ENCODE data around the gene RNF224. TPM values are rescaled to one million over a fixed set of nuclear protein-coding genes. Genes with fewer than 3 reads are reported as not detected.

RNF224 gene
- total and polyA plus RNA-seq, 4 donors, result 0.06 to 2.2 (median 1.3) TPM; not detected in 1

- no peak overlapping the region for H3K27ac ChIP-seq (ENCODE audit: low read depth, low read length)
- peaks cover 63% of the 10 kb centered on the region for H3K4me1 ChIP-seq (ENCODE audit: control insufficient read depth, insufficient read depth, low read length)
- H3K9me3 ChIP-seq (ENCODE audit: control insufficient read depth, insufficient read depth, low read length), result no peaks in the 10 kb centered on the region
- 86% methylated on average over 2 of the region's 3 CpGs for WGBS (ENCODE audit: insufficient coverage)
- no peak overlapping the region for H3K4me3 ChIP-seq (ENCODE audit: low read depth, low read length)
- no peaks in the 10 kb centered on the region for H3K27me3 ChIP-seq (ENCODE audit: control insufficient read depth, insufficient read depth, low read length)
- no peak for DNase-seq (ENCODE audit: low read depth in 4 of 6, low spot score in 6 of 6)
- peaks cover 92% of the 10 kb centered on the region for H3K36me3 ChIP-seq (ENCODE audit: control insufficient read depth, insufficient read depth, low read length)
These were observed 36.1 kb upstream of the RNF224 start for GRCh38 chr9:137191245-137191644.

- Histone ChIP-seq H3K27me3 (ENCODE audit: control insufficient read depth, insufficient read depth, low read length) (no peaks in the 10 kb centered on the region), H3K36me3 (ENCODE audit: control insufficient read depth, insufficient read depth, low read length) (peaks cover 92% of the 10 kb centered on the region), H3K9me3 (ENCODE audit: control insufficient read depth, insufficient read depth, low read length) (no peaks in the 10 kb centered on the region), H3K27ac (ENCODE audit: low read depth, low read length) (no peak overlapping the region), H3K4me3 (ENCODE audit: low read depth, low read length) (no peak overlapping the region), H3K4me1 (ENCODE audit: control insufficient read depth, insufficient read depth, low read length) (peaks cover 62% of the 10 kb centered on the region)
- WGBS (ENCODE audit: insufficient coverage), result 85% methylated on average over 19 of the region's 22 CpGs
- no peak for DNase-seq (ENCODE audit: low read depth in 4 of 6, low spot score in 6 of 6)
These were observed 35.4 kb upstream of the RNF224 start for GRCh38 chr9:137191691-137192447.

- H3K4me1 ChIP-seq (ENCODE audit: control insufficient read depth, insufficient read depth, low read length), result peaks cover 58% of the 10 kb centered on the region
- no peak overlapping the region for H3K4me3 ChIP-seq (ENCODE audit: low read depth, low read length)
- no peaks in the 10 kb centered on the region for H3K27me3 ChIP-seq (ENCODE audit: control insufficient read depth, insufficient read depth, low read length)
- H3K27ac ChIP-seq (ENCODE audit: low read depth, low read length), result no peak overlapping the region
- 82% methylated on average over 8 of the region's 10 CpGs for WGBS (ENCODE audit: insufficient coverage)
- no peak for DNase-seq (ENCODE audit: low read depth in 4 of 6, low spot score in 6 of 6)
- H3K9me3 ChIP-seq (ENCODE audit: control insufficient read depth, insufficient read depth, low read length), result no peaks in the 10 kb centered on the region
- peaks cover 91% of the 10 kb centered on the region for H3K36me3 ChIP-seq (ENCODE audit: control insufficient read depth, insufficient read depth, low read length)
These were observed 34.9 kb upstream of the RNF224 start for GRCh38 chr9:137192448-137192780.

GRCh38 chr9:137192859-137193258 is 34.4 kb upstream of the RNF224 start:
- Histone ChIP-seq H3K27ac (ENCODE audit: low read depth, low read length) (no peak overlapping the region), H3K4me1 (ENCODE audit: control insufficient read depth, insufficient read depth, low read length) (peaks cover 58% of the 10 kb centered on the region), H3K27me3 (ENCODE audit: control insufficient read depth, insufficient read depth, low read length) (no peaks in the 10 kb centered on the region), H3K4me3 (ENCODE audit: low read depth, low read length) (no peak overlapping the region), H3K36me3 (ENCODE audit: control insufficient read depth, insufficient read depth, low read length) (peaks cover 91% of the 10 kb centered on the region), H3K9me3 (ENCODE audit: control insufficient read depth, insufficient read depth, low read length) (no peaks in the 10 kb centered on the region)
- DNase-seq (ENCODE audit: low read depth in 4 of 6, low spot score in 6 of 6), result no peak
- 84% methylated on average over 2 of the region's 2 CpGs for WGBS (ENCODE audit: insufficient coverage)

- no peak overlapping the region for H3K27ac ChIP-seq (ENCODE audit: low read depth, low read length)
- no peak overlapping the region for H3K4me3 ChIP-seq (ENCODE audit: low read depth, low read length)
- WGBS (ENCODE audit: insufficient coverage), result 87% methylated on average over 14 of the region's 14 CpGs
- no peaks in the 10 kb centered on the region for H3K27me3 ChIP-seq (ENCODE audit: control insufficient read depth, insufficient read depth, low read length)
- H3K4me1 ChIP-seq (ENCODE audit: control insufficient read depth, insufficient read depth, low read length), result peaks cover 64% of the 10 kb centered on the region
- peaks cover 97% of the 10 kb centered on the region for H3K36me3 ChIP-seq (ENCODE audit: control insufficient read depth, insufficient read depth, low read length)
- H3K9me3 ChIP-seq (ENCODE audit: control insufficient read depth, insufficient read depth, low read length), result no peaks in the 10 kb centered on the region
- no peak for DNase-seq (ENCODE audit: low read depth in 4 of 6, low spot score in 6 of 6)
These were observed 33.5 kb upstream of the RNF224 start for GRCh38 chr9:137193771-137194170.

GRCh38 chr9:137194388-137194787 is 32.9 kb upstream of the RNF224 start:
- WGBS (ENCODE audit: insufficient coverage), result 68% methylated on average over 16 of the region's 16 CpGs
- peaks cover 98% of the 10 kb centered on the region for H3K36me3 ChIP-seq (ENCODE audit: control insufficient read depth, insufficient read depth, low read length)
- H3K27me3 ChIP-seq (ENCODE audit: control insufficient read depth, insufficient read depth, low read length), result no peaks in the 10 kb centered on the region
- H3K4me3 ChIP-seq (ENCODE audit: low read depth, low read length), result no peak overlapping the region
- H3K4me1 ChIP-seq (ENCODE audit: control insufficient read depth, insufficient read depth, low read length), result peaks cover 64% of the 10 kb centered on the region
- DNase-seq (ENCODE audit: low read depth in 4 of 6, low spot score in 6 of 6), result peak in 1 of 6 donors; percentile 29
- H3K9me3 ChIP-seq (ENCODE audit: control insufficient read depth, insufficient read depth, low read length), result no peaks in the 10 kb centered on the region
- H3K27ac ChIP-seq (ENCODE audit: low read depth, low read length), result no peak overlapping the region

- Histone ChIP-seq H3K4me1 (ENCODE audit: control insufficient read depth, insufficient read depth, low read length) (peaks cover 63% of the 10 kb centered on the region), H3K4me3 (ENCODE audit: low read depth, low read length) (no peak overlapping the region), H3K27me3 (ENCODE audit: control insufficient read depth, insufficient read depth, low read length) (no peaks in the 10 kb centered on the region), H3K27ac (ENCODE audit: low read depth, low read length) (no peak overlapping the region), H3K36me3 (ENCODE audit: control insufficient read depth, insufficient read depth, low read length) (peaks cover 94% of the 10 kb centered on the region), H3K9me3 (ENCODE audit: control insufficient read depth, insufficient read depth, low read length) (no peaks in the 10 kb centered on the region)
- DNase-seq (ENCODE audit: low read depth in 4 of 6, low spot score in 6 of 6), result no peak
- 80% methylated on average over 10 of the region's 10 CpGs for WGBS (ENCODE audit: insufficient coverage)
These were observed 32.4 kb upstream of the RNF224 start for GRCh38 chr9:137194909-137195308.

- Histone ChIP-seq H3K4me3 (ENCODE audit: low read depth, low read length) (no peak overlapping the region), H3K4me1 (ENCODE audit: control insufficient read depth, insufficient read depth, low read length) (peaks cover 55% of the 10 kb centered on the region), H3K27ac (ENCODE audit: low read depth, low read length) (no peak overlapping the region)
These were observed 31.6 kb upstream of the RNF224 start for GRCh38 chr9:137195525-137196220.

GRCh38 chr9:137198051-137198901 is 29.0 kb upstream of the RNF224 start:
- no peak for DNase-seq (ENCODE audit: low read depth in 4 of 6, low spot score in 6 of 6)
- no peak overlapping the region for H3K4me3 ChIP-seq (ENCODE audit: low read depth, low read length)
- H3K27ac ChIP-seq (ENCODE audit: low read depth, low read length), result no peak overlapping the region
- H3K27me3 ChIP-seq (ENCODE audit: control insufficient read depth, insufficient read depth, low read length), result no peaks in the 10 kb centered on the region
- no peaks in the 10 kb centered on the region for H3K9me3 ChIP-seq (ENCODE audit: control insufficient read depth, insufficient read depth, low read length)
- peaks cover 66% of the 10 kb centered on the region for H3K36me3 ChIP-seq (ENCODE audit: control insufficient read depth, insufficient read depth, low read length)
- peaks cover 57% of the 10 kb centered on the region for H3K4me1 ChIP-seq (ENCODE audit: control insufficient read depth, insufficient read depth, low read length)
- 83% methylated on average over 19 of the region's 19 CpGs for WGBS (ENCODE audit: insufficient coverage)

More at GRCh38 chr9:137195525-137196220, 31.6 kb upstream of the RNF224 start:
- peaks cover 87% of the 10 kb centered on the region for H3K36me3 ChIP-seq (ENCODE audit: control insufficient read depth, insufficient read depth, low read length)
- no peaks in the 10 kb centered on the region for H3K9me3 ChIP-seq (ENCODE audit: control insufficient read depth, insufficient read depth, low read length)
- DNase-seq (ENCODE audit: low read depth in 4 of 6, low spot score in 6 of 6), result no peak
- 86% methylated on average over 19 of the region's 21 CpGs for WGBS (ENCODE audit: insufficient coverage)
- H3K27me3 ChIP-seq (ENCODE audit: control insufficient read depth, insufficient read depth, low read length), result no peaks in the 10 kb centered on the region

All from spinal cord (tissue), 10 donors.